H9 (cell line): ENCODE results near the gene KLRC4. TPM values are rescaled to one million over a fixed set of nuclear protein-coding genes. Genes with fewer than 3 reads are reported as not detected.

Experiments
- DNase-seq: peaks from one replicate; pipeline ENCODE4 v3.0.0-alpha.2; 2017
- H2AFZ ChIP-seq: one replicate; pipeline ENCODE4 v1.6.1; 2013; ENCODE audit warnings: mild to moderate bottlenecking, low read length, control low read depth, moderate library complexity
- H2AK5ac ChIP-seq: 2 replicates; pipeline ENCODE4 v1.6.1; 2013; ENCODE audit warnings: low read length, control low read depth, mixed read lengths; ENCODE audit not compliant: insufficient read length
- H2BK120ac ChIP-seq: one replicate; pipeline ENCODE4 v1.6.1; 2013; ENCODE audit warnings: low read depth, mild to moderate bottlenecking, low read length, control low read depth, inconsistent platforms; ENCODE audit not compliant: poor library complexity, severe bottlenecking
- H2BK12ac ChIP-seq: 2 replicates; pipeline ENCODE4 v1.6.1; 2013; ENCODE audit warnings: low read length, control low read depth, mixed read lengths, low read depth; ENCODE audit not compliant: insufficient read length
- H2BK15ac ChIP-seq: 2 replicates; pipeline ENCODE4 v1.6.1; 2013; ENCODE audit warnings: low read depth, low read length, control low read depth
- H2BK20ac ChIP-seq: one replicate; pipeline ENCODE4 v1.6.1; 2013; ENCODE audit warnings: low read depth, mild to moderate bottlenecking, low read length, control low read depth, inconsistent platforms; ENCODE audit not compliant: poor library complexity, severe bottlenecking
- H2BK5ac ChIP-seq: 2 replicates; pipeline ENCODE4 v1.6.1; 2013; ENCODE audit warnings: low read length, control low read depth, mixed read lengths; ENCODE audit not compliant: insufficient read length
- H3K14ac ChIP-seq: 2 replicates; pipeline ENCODE4 v1.6.1; 2013; ENCODE audit warnings: low read length, control low read depth; ENCODE audit not compliant: insufficient read depth
- H3K18ac ChIP-seq: 2 replicates; pipeline ENCODE4 v1.6.1; 2013; ENCODE audit warnings: low read depth, mild to moderate bottlenecking, mixed read lengths, low read length, control low read depth; ENCODE audit not compliant: insufficient read length
- H3K23ac ChIP-seq: 2 replicates; pipeline ENCODE4 v1.6.1; 2013; ENCODE audit warnings: low read length, control low read depth, mixed read lengths, low read depth; ENCODE audit not compliant: insufficient read length
- H3K23me2 ChIP-seq: 2 replicates; pipeline ENCODE4 v1.6.1; 2013; ENCODE audit warnings: low read depth, mild to moderate bottlenecking, mixed read lengths, low read length, control low read depth; ENCODE audit not compliant: insufficient read length, poor library complexity, severe bottlenecking
- H3K27ac ChIP-seq: 2 replicates; pipeline ENCODE4 v1.5.1; 2013; ENCODE audit warnings: low read length, control low read depth, mixed read lengths, low read depth; ENCODE audit not compliant: insufficient read length
- H3K27me3 ChIP-seq: 2 replicates; pipeline ENCODE4 v1.6.1; 2013; ENCODE audit warnings: low read length, control low read depth, inconsistent platforms; ENCODE audit not compliant: insufficient read depth
- H3K4ac ChIP-seq: 2 replicates; pipeline ENCODE4 v1.6.1; 2013; ENCODE audit warnings: low read depth, mild to moderate bottlenecking, control low read depth, inconsistent platforms, low read length, moderate library complexity
- H3K4me1 ChIP-seq: 2 replicates; pipeline ENCODE4 v1.6.1; 2013; ENCODE audit warnings: low read length, control low read depth, inconsistent platforms; ENCODE audit not compliant: insufficient read depth
- H3K4me2 ChIP-seq: 2 replicates; pipeline ENCODE4 v1.6.1; 2013; ENCODE audit warnings: low read length, control low read depth, mixed read lengths; ENCODE audit not compliant: insufficient read length, insufficient read depth
- H3K56ac ChIP-seq: 2 replicates; pipeline ENCODE4 v1.6.1; 2013; ENCODE audit warnings: low read depth, mild to moderate bottlenecking, mixed read lengths, low read length, control low read depth; ENCODE audit not compliant: insufficient read length
- H3K79me1 ChIP-seq: 2 replicates; pipeline ENCODE4 v1.6.1; 2013; ENCODE audit warnings: low read depth, mild to moderate bottlenecking, moderate library complexity, low read length, control low read depth, inconsistent platforms; ENCODE audit not compliant: insufficient read depth, poor library complexity, severe bottlenecking
- H3K79me2 ChIP-seq: 2 replicates; pipeline ENCODE4 v1.6.1; 2013; ENCODE audit warnings: low read length, control low read depth, inconsistent platforms; ENCODE audit not compliant: insufficient read depth
- H3K9ac ChIP-seq: 2 replicates; pipeline ENCODE4 v1.6.1; 2013; ENCODE audit warnings: low read length, control low read depth, mixed read lengths; ENCODE audit not compliant: insufficient read length; ENCODE audit errors: extremely low read depth
- H3K9me3 ChIP-seq: one replicate; pipeline ENCODE4 v1.6.1; 2013; ENCODE audit warnings: low read depth, low read length, inconsistent platforms; ENCODE audit not compliant: control insufficient read depth
- H3T11ph ChIP-seq: one replicate; pipeline ENCODE4 v1.6.1; 2013; ENCODE audit warnings: mild to moderate bottlenecking, low read length, control low read depth, inconsistent platforms
- H4K20me1 ChIP-seq: one replicate; pipeline ENCODE4 v1.6.1; 2013; ENCODE audit not compliant: control insufficient read depth, insufficient read length, insufficient read depth
- H4K5ac ChIP-seq: 2 replicates; pipeline ENCODE4 v1.6.1; 2013; ENCODE audit warnings: low read depth, mild to moderate bottlenecking, mixed read lengths, low read length, control low read depth; ENCODE audit not compliant: insufficient read length
- H4K8ac ChIP-seq: replicated peaks from 2 replicates; pipeline ENCODE4 v1.6.1; 2013; ENCODE audit warnings: low read length, control low read depth, mixed read lengths, low read depth; ENCODE audit not compliant: insufficient read length
- H4K91ac ChIP-seq: 2 replicates; pipeline ENCODE4 v1.6.1; 2013; ENCODE audit warnings: low read depth, mild to moderate bottlenecking, moderate library complexity, mixed read lengths, low read length, control low read depth; ENCODE audit not compliant: insufficient read length
- H3K27ac Mint-ChIP-seq, 3 experiments: 2 replicates in 2 of 3; 3 replicates in 1 of 3; pipeline ENCODE4 v1.8.0; 2020 to 2021; ENCODE audit warnings: mixed read lengths in 3 of 3, mild to moderate bottlenecking in 1 of 3, moderate library complexity in 1 of 3
- H3K27me3 Mint-ChIP-seq: 2 replicates; pipeline ENCODE4 v1.8.0; 2021; ENCODE audit warnings: low read depth, mild to moderate bottlenecking, moderate library complexity, mixed read lengths
- H3K36me3 Mint-ChIP-seq, 3 experiments: 2 replicates in 2 of 3; 3 replicates in 1 of 3; pipeline ENCODE4 v1.8.0; 2020 to 2021; ENCODE audit warnings: low read depth in 3 of 3, mixed read lengths in 3 of 3; ENCODE audit not compliant: insufficient read depth in 1 of 3
- H3K4me1 Mint-ChIP-seq, 2 experiments: 2 replicates each; pipeline ENCODE4 v1.8.0; 2020; ENCODE audit warnings: mixed read lengths in 2 of 2
- H3K4me3 Mint-ChIP-seq, 2 experiments: 2 replicates in 1 of 2; 3 replicates in 1 of 2; pipeline ENCODE4 v1.8.0; 2020 to 2021; ENCODE audit warnings: mild to moderate bottlenecking in 2 of 2, mixed read lengths in 2 of 2, moderate library complexity in 1 of 2
- H3K9me3 Mint-ChIP-seq, 2 experiments: 2 replicates in 1 of 2; 3 replicates in 1 of 2; pipeline ENCODE4 v1.8.0; 2020; ENCODE audit warnings: mild to moderate bottlenecking in 2 of 2, mixed read lengths in 2 of 2, moderate library complexity in 1 of 2
- CTCF ChIP-seq: fragments of 200-600 bp; sonication (generic); conservative IDR thresholded peaks from 3 replicates; pipeline ENCODE4 v1.8.0; 2021; ENCODE audit warnings: antibody characterized with exemption, mild to moderate bottlenecking
- WGBS: extraction: QIAGEN DNeasy Blood & Tissue Kit; methylation state at CpG from one replicate; pipeline ENCODE4 v1.1.7; 2013; ENCODE audit warnings: missing lambda C conversion rate, low lambda C conversion rate, mixed read lengths; ENCODE audit not compliant: insufficient read length; ENCODE audit errors: extremely low coverage; 5-methylcytosine and 5-hydroxymethylcytosine counted together
- total RNA-seq: library from RNA; stranded (reverse); gene quantifications from 2 replicates; pipeline ENCODE4 v1.2.1, GENCODE V29; 2021

The KLRC4 gene
- total RNA-seq, 1 experiment from 2014 or later: not detected

- H3K4me3 Mint-ChIP-seq: no peak overlapping the region
- no CpG with 5 or more reads among the region's 6 CpGs for WGBS
- H4K91ac ChIP-seq: no peak overlapping the region
- no peaks in the 10 kb centered on the region for H3K27me3 ChIP-seq
- no peaks in the 10 kb centered on the region for H3K79me2 ChIP-seq
- DNase-seq: no peak
- H4K5ac ChIP-seq: no peak overlapping the region
- no peak overlapping the region for H3K23ac ChIP-seq
- no peak overlapping the region for H3K27ac Mint-ChIP-seq
- H3K36me3 Mint-ChIP-seq: peaks cover under 1 to 8% (median 5%) of the 10 kb centered on the region in 3 experiments; a peak in 5 of 7 replicates
- H3K4me1 ChIP-seq: peaks cover 17% of the 10 kb centered on the region; the same call in 1 of the 2 replicates
- peak overlapping the region; percentile 65 for H2AFZ ChIP-seq
- no peak overlapping the region for H3K14ac ChIP-seq
- H3K4me2 ChIP-seq: peak overlapping the region; percentile 99
- H3K9ac ChIP-seq: no peak overlapping the region
- H3K9me3 ChIP-seq: no peaks in the 10 kb centered on the region
- no peaks in the 10 kb centered on the region; the same call in 1 of the 2 replicates for H3K27me3 Mint-ChIP-seq
- H2AK5ac ChIP-seq: no peak overlapping the region
- no peaks in the 10 kb centered on the region for H3K79me1 ChIP-seq
- no peak overlapping the region for H4K8ac ChIP-seq
- no peak overlapping the region for H2BK20ac ChIP-seq
- H3K27ac ChIP-seq: no peak overlapping the region
- TF ChIP-seq CTCF: peak; percentile 26; the same call in 2 of the 3 replicates
- no peak overlapping the region for H2BK5ac ChIP-seq
- no peak overlapping the region for H3K4ac ChIP-seq
- H3K9me3 Mint-ChIP-seq: peaks cover 4 to 7% of the 10 kb centered on the region in 2 experiments; a peak in 3 of 5 replicates
- no peak overlapping the region for H3K56ac ChIP-seq
- no peak overlapping the region for H3K18ac ChIP-seq
- H4K20me1 ChIP-seq: no peaks in the 10 kb centered on the region
- H3T11ph ChIP-seq: no peak overlapping the region
- H3K23me2 ChIP-seq: peaks cover 12% of the 10 kb centered on the region
- H2BK15ac ChIP-seq: no peak overlapping the region
- H2BK120ac ChIP-seq: no peak overlapping the region
- H2BK12ac ChIP-seq: no peak overlapping the region
- peaks cover 19 to 30% of the 10 kb centered on the region in 2 experiments for H3K4me1 Mint-ChIP-seq
Measured at GRCh38 chr12:10365696-10366405, 43.7 kb downstream of the KLRC4 start.
